Epithelial cell of proximal tubule (primary cell): ENCODE data around the gene SLC5A12. TPM values are rescaled to one million over a fixed set of nuclear protein-coding genes. Genes with fewer than 3 reads are reported as not detected.

ENCODE experiments used
- DNase-seq: peaks from one replicate; pipeline ENCODE4 v3.0.0-alpha.2; 2011; ENCODE audit warnings: low read depth
- H3K4me3 ChIP-seq: 2 replicates; pipeline ENCODE4 v1.5.1; 2011; ENCODE audit warnings: low read depth, mild to moderate bottlenecking, low read length
- CTCF ChIP-seq: conservative IDR thresholded peaks from 2 replicates; pipeline ENCODE4 v1.5.1; 2012; ENCODE audit warnings: low read depth, mild to moderate bottlenecking, low read length
- total RNA-seq: library from RNA; depleted of rRNA; stranded (reverse); fragments of >200 nt; gene quantifications from 2 replicates; pipeline ENCODE4 v1.2.3, GENCODE V29; 2015

Gene SLC5A12
- not detected in 2 replicates for total RNA-seq

- no peak within 1 kb of the TSS for H3K4me3 ChIP-seq
- no peak for DNase-seq
- TF ChIP-seq CTCF, result no peak
These were observed at the start of gene SLC5A12 for GRCh38 chr11:26721948-26722475. Gene SLC5A12, minus strand, starts transcription at chr11:26722060. Its CDS starts 346 bp downstream, at chr11:26721714.

- TF ChIP-seq CTCF, result no peak
- no peak overlapping the region for H3K4me3 ChIP-seq
- DNase-seq, result no peak
These were observed 47.2 kb upstream of the SLC5A12 start for GRCh38 chr11:26769027-26769426.

- TF ChIP-seq CTCF, result no peak
These were observed 45.2 kb upstream of the SLC5A12 start for GRCh38 chr11:26767060-26767459.

GRCh38 chr11:26765323-26765722 lies 43.5 kb upstream of the SLC5A12 start:
- H3K4me3 ChIP-seq, result no peak overlapping the region
- DNase-seq, result no peak
- no peak for TF ChIP-seq CTCF

More at GRCh38 chr11:26767060-26767459, 45.2 kb upstream of the SLC5A12 start:
- no peak for DNase-seq
- H3K4me3 ChIP-seq, result no peak overlapping the region

- no peak for TF ChIP-seq CTCF
- no peak for DNase-seq
- no peak overlapping the region for H3K4me3 ChIP-seq
These were observed 43.0 kb upstream of the SLC5A12 start for GRCh38 chr11:26764825-26765224.

- no peak for TF ChIP-seq CTCF
- no peak overlapping the region for H3K4me3 ChIP-seq
- no peak for DNase-seq
These were observed 42.5 kb upstream of the SLC5A12 start for GRCh38 chr11:26764315-26764714.

- DNase-seq, result no peak
These were observed 40.2 kb upstream of the SLC5A12 start for GRCh38 chr11:26762089-26762488.

More at GRCh38 chr11:26762089-26762488, 40.2 kb upstream of the SLC5A12 start:
- TF ChIP-seq CTCF, result no peak
- H3K4me3 ChIP-seq, result no peak overlapping the region
